ENCODE results near the gene CEP85.
"Not testable (repeated sequence)": the region's sequence is repeated elsewhere in the genome, so short reads cannot be mapped to it uniquely, and the experiment has no call there.

The CEP85 gene

DNA sequence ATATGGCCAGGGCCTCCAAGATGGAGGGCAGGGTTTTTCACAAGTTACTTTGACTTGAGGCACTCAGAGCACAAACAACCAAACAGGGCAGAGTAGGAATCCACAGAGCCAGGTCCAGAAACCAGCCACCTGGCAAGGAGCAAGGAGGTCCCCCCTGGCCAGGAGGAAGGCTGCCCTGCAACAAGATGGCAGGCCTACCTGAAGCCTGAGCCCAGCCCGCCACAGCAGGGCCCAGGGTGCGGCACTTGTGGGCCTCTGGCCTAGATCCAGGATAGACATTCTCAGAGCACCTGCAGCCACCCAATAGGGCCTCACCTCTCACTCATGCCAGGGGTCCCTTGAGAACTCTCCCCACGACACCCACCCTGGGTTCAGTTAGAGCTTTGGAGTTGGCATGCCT is 57.4 kb downstream of the CEP85 start:
- no peak for DNase-seq

DNA sequence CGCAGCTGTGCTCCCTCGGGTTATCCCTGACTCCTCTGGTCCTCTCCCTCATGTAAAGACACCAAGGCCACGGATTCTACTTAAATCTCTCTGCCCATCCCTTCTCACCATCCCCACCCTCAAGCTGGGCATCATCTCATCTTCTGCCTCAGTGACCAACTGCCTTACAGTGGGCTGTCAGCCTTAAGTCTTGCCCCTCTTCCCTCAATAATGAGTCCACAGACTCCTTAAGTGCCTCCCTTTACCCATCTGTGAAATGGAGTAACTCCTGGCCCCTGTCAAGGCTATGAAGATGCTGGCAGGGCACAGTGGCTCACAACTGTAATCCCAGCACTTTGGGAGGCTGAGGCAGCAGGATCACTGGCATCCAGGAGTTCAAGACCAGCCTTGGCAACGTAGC is 57.9 kb downstream of the CEP85 start:
- DNase-seq, result no peak

DNA sequence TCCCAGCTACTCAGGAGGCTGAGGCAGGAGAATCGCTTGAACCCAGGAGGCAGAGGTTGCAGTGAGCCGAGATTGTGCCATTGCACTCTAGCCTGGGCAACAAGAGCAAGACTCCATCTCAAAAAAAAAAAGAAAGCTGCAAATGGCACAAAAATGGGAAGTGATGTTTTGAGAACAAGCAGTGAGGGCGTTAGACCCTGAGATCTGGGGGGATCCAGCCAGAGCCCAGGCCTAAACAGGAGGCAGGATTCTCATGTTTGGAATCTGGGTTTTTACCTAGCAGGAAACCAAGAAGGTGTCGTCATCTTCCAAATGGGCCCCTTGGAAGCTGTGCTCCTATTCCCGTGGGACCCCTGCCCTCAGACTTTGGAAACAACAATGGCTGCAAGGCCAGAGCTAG is 58.7 kb downstream of the CEP85 start:
- DNase-seq, result not testable (repeated sequence)

DNA sequence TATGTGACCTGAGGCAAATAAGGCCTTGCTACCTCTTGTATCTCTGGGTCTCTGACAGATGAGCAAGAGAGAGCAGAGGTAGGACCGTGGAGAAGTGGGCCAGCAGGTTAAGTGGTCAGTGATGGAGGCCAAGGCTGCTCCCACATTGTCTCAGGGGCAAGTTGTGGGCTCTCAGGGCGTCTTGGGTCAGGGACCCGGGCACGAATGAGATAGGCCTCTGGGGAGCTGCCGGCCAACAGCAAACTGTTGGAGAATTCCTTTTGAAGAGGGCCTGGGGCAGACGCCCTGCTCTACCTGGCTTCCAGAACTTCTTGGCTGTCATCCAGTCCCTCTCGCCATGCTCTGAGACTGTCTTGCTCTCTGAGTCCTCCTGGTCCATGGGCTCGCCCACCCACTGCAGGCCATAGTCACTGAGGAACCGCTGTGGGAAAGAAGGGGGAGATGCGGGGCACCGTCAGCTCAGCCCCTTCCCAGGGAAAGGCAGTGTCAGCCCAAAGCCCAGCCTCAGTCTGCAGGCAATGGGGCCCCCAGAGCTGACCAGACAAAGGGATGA is 60.0 kb downstream of the CEP85 start:
- DNase-seq, result no peak

DNA sequence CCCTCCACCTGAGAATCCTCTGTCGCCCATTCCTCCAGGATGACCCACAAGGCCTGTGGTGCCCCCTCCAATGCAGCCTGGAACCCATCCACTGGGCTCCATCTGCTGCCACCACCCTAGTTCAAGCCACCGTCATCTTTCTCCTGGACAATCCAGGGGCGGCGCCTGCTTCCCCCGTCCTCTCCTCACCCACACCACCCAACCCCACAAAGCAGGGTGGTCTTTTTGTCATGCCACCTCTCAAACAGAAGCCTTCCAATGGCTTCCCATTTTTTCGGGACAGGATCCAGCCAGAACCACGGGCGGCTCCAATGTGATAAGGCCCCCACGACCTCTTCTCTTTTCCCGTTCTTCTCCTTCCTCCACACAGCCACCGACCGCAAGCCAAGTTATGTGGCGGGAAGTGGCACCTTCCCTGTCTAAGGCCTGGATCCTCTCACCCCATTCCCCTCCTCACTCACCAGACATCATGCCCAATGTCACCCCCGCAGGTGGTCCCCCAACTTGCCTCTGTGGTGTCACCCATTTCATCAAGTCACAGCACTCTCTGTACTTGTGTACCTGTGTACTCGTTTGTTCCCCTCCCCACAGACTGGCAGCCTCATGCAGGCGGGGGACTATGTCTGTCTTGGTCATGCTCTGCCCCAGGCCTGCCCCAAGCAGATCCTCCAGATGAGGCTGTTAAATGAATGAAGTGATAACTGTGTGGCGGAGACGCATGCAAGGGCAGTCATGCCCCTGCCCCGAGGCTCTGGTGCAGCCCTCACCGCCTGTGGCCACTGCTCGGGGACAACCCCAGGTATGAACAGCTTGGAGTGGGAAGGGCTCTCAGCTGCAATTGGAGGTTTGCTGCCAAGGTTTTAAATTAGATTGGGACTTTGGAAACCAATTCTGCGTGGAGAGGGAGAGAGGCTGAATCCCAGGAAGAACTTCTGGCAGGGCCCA is 61.5 kb downstream of the CEP85 start:
- DNase-seq, result no peak

DNA sequence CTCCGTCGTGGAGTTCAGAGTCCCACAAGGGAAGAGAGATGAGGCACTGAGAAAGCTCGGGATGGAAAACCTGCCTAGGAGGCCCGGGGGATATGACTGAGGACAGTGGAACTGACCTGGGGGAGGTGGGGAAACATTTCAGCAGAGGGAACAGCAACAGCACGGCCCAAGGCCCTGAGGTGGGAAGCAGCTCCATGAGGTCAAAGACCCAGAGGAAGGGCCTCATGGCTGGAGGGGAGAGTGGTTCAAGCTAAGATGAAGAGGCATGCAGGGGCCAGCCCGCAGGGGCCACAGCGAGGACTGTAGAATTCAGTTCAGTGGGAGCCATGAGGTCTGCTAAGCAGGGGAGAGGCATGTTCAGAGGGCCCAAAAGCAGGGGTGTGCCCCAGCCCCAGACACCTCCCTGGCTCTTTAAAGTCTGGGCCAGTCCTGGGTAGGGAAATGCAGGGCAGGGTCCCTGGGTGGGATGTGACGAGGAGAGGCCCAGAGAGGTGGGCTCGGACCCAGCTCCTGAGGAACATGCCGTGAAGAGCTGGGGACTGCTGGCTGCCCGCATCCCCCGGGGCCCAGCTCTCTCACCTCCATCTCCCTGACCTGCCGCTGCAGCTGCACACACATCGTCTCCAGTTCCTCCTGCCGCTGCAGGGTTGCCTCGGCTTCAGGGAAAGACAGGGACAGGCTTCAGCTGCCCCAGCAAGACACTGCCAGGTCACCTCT is 62.5 kb downstream of the CEP85 start:
- DNase-seq, result no peak

DNA sequence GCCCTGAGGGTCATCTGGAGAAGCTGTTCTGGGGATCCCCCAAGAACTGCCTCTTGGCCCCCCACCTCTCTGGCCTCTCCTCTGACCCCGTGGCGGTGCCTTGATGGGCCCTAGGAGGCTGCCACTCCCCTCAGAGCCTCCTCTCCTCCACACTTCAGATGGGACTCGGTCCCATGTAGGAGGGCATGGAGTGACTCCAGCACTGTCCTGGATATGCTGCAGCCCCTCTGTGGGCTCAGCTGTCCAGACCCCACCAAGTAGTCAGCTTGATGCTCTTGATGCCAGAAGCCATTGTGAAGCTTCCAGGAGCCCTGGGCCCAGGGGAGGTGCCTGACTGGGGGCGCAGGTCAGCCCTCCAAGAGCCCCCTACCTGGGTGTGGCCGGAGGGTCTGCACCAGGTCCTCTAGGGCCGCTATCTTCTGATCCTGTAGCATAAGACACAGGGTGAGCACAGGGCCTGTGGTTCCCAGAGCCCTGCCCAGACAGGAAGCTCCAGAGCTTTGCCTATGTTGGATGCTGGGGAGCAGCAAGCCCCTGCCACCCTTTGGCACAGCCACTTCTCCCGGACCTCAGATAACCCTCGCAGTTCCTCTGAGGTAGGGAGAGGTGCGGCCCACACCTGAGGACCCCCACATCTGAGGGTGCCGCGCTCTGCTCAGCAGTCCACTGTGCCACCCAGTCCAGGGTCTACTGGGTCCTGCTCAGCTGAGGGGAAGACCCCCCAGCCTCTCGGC is 63.2 kb downstream of the CEP85 start:
- DNase-seq, result no peak

DNA sequence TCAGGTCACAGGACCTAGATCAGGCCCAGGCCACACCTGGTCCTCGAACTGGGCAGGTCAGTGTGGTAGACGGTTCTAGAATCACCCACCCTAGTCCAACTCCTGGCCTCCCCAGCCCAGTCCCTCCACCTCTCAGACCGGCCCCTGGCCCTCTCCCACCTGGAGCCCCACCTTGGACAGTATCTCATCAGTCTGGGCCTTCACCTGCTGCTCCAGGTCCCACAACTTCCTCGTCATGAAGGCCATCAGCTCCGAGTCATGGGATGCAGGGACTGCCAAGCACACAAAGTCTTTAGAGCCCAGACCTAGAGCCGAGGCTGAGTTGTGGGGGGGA is 63.8 kb downstream of the CEP85 start:
- DNase-seq, result no peak

DNA sequence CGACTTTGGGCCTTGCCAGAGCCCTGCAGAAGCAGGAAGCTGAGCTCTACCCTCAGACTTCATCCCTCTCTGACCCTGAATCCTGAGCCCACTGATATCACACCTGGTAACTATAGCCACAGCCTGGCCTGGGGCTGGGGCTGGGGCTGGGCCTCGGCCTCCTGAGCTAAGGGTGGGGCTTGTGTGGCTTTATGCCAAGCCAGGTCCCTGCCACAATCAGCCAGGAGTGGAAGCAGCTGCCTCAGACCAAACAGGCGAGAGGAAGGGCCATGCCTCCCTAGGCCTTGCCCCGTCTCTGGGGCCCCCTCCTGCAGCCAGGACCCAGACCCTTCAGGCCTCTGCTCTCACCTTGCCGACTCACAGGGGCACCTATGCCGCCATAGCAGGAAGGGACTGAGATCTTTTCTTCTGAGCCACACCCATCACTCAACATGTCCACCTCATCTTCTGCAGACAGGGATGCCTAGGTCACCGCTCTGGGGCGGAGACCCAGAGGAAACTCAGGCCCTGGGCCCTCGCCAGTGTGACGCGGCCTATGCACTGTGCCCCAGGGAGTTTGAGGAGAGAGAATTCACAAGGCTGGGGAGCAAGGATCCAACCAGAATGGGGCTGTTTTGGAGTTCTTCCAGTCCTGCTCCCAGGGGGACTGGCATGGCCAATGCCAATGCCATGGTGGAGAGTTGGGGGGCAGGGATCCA is 66.7 kb downstream of the CEP85 start:
- no peak for DNase-seq

DNA sequence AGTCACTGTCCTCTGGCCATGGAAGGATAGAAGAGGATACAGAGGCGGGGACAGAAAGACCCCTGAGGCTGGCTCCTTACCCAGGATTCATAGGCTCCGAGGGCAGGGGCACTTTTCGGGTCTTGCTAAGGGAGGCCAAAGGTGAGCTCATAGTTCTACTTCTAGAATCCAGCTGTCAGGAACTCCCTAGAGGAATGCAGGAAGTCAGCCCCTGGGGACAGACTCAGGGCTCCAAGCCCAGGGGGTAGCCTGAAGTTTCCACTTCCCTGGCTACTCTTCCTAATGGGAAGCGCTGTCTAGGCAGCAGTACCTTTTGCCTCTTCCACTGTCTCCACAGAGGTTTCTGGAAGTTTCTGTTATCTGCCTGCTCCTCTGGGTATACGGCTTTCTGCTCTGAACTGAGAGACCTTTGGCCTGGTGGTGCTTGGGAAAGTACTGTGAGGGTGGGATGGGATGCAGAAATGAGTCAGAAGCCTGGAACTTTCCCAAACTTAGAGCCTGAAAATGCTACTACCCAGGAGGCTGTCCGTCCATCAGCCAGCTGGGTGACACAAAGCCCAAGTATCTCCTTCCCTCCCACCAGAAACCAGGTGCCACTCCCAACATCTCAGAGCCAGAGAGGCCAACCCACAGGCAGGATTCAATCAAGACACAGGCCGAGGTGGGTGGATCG is 68.9 kb downstream of the CEP85 start:
- DNase-seq, result no peak

DNA sequence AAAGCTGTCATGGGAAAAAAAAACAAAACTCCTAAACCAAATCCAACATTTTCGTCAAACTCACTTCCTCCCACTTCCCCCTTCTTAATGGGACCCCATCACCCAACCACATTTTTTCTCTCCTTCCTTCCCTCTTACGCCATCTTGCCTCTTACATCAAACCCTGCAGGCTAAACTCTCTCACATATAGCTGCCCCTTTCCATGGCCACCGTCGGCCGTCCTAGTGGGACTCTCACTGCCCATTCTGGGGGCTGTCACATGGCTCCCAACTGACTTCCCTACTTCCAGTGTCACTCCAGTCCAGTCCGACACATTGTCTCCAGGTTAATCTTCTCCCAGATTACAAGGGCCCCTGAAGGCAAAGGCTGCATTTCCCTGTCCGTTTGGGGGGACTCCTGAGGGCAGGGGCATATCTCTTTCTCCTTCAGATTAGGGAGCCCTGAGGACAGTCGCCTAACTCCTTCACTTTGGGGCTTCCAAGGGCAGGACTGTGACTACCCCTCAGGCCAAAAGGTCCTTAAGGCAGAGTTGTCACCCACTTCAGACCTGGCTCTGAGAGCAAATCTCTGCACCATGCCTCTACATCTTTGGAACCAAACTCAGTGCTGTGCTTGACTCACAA is 71.8 kb downstream of the CEP85 start:
- no peak for DNase-seq

DNA sequence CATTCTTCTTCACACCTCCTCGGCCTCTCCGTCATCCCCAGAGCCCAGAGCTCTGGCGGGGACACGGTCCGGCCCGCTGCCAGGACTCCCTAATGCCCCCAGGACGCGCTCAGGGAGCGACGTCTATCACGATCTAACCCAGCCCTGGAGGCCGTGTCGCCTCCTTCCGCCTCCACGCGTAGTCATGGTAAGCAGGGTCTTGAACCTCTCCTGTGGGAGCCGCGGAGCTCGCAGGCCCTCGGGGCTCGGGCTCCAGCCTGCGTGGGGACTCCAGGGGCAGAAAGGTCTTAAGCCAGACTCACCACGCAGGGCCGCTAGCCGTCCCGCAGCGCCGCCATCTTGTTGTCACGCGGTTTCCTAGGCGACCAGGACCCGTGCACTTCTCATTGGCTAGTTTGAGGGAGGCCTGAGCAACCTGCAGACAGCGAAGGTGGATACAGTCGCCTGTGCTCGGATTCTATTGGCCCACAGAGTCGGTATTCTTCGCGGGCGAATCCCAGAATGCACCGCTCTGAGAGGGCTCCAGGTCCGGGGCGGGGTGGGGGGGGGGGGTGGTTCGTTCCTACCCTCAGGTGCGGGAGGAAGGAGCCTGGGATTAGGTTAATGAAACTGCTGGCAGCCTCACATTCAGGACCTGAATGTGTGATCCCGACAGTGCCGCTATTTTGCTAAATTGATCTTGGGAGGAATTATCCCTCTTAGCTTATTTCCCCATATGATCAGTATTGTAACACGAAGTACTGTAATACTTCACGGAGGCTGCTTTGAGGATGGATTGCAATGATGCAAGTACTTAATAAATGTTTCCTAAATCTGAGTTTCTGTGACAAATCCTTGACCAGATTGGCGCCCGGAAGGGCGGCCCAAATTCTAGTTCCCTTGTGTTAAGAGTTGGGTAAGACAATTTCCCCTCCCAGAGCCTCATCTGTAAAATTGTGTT is 72.6 kb downstream of the CEP85 start, which contains the start of gene UBXN11:
Gene UBXN11 (minus strand): TSS at position 347 of the 940 bp plus-strand sequence. CDS start 3,753 bp downstream, outside the sequence.
- DNase-seq, result peak; percentile 97

DNA sequence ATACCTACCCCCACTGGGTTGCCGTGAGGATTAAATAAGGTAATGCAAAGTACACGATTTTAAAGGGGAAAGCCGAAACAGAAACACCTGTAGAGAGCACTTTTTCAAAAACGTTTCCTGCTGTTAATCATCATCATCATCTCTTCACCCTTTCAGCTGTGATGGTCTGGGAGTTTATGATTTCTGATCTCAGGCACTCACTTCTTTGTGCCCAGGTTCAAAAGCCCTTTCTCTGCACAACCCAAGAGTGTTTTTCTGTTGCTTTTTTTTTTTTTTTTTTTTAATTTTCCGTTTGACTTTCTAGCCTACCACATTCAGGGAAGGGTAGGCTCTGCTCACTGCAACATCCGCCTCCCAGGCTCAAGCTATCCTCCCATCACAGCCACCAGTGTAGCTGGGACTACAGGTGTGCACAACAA is 73.4 kb downstream of the CEP85 start:
- DNase-seq, result no peak

DNA sequence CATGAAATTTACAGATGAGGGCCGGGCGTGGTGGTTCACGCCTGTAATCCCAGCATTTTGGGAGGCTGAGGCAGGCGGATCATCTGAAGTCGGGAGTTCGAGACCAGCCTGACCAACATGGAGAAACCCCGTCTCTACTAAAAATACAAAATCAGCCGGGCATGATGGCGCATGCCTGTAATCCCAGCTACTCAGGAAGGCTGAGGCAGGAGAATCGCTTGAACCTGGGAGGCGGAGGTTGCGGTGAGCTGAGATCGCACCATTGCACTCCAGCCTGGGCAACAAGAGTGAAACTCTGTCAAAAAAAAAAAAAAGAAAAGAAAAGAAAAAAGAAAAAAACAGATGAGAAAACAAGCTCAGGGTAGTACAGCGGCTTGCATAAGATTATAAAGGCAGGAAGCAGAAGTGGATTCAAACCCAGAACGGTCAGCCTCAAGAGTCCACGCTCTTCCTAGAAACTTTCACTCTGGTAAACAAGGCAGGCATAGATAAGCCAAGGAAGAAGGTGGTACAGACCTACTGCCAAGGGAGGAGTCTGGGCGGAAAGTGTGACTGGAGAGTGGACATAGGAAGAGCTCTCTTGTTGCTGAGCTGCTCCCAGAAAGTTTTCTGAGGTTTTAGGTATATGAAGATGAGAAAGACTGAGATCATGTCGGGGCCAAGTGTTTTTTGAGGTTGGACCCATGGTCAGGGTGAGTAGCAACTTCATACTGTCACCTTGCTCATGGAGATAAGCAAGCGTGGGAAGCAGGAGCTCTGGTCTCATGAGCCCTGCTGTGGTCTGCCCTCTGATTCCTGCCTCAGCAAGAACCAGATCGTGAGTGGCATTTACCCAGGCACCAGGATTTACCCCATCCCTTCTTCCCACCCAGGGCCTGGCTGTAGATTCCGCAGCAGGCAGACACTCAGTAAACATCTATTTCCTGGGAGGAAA is 74.2 kb downstream of the CEP85 start:
- not testable (repeated sequence) for DNase-seq

DNA sequence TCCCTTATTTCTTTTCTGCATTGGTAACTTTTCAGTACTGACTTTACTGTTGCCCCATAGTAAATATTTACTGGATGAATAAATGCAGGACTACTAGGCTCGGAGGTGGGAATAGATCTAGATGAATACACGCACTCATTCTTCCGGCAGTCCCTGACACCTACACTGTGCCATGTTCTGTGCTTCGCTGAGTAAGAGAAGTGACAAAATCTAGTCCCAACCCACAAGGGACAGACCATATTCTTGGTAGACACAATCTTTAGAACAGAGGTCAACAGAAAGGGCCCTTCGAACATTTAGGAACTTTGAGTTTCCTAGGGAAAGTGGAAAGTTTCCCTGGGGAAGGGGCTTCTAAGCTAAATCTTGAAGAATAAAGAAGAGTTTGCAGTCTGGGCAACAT is 80.5 kb downstream of the CEP85 start:
- DNase-seq, result no peak

DNA sequence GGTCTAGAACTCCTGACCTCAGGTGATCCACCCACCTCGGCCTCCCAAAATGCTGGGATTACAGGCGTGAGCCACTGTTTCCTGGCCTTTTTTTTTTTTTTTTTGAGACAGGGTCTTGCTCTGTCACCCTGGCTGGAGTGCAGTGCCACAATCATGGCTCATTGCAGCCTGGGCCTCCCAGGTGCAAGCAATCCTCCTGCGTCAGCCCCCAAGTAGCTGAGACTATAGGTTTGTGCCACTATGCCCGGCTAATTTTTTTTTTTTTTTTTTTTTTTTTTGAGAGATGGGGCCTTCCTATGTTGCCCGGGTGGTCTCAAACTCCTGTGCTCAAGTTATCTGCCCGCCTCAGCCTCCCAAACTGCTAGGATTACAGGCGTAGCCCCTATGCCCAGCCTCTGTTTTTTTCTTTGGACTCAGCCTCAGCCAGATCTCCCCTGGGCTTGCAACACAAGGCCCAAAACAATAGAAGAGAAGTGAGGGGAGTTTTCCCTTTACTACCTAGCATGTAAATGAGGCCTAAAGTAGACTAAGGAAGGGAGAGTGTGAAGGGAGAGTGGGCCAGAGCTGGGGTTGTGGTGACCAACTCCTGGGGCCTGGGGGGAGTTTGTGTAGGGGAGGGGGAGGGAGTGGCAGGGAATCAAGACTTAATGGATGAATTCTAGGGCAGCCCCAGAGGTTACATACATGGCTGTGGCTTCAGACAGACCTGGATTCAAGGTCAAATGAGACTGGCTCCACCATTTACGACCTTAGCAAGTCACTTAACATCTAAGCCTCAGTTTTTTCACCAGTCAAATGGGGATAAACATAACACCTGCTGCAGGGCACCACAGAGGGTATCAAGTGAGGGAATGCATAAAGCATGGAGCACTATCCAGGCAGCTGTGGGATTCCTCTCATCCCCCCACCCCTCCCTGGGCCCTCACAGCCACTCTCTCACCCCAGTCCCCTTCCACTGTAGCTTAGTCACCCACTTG is 82.2 kb downstream of the CEP85 start:
- DNase-seq, result no peak

DNA sequence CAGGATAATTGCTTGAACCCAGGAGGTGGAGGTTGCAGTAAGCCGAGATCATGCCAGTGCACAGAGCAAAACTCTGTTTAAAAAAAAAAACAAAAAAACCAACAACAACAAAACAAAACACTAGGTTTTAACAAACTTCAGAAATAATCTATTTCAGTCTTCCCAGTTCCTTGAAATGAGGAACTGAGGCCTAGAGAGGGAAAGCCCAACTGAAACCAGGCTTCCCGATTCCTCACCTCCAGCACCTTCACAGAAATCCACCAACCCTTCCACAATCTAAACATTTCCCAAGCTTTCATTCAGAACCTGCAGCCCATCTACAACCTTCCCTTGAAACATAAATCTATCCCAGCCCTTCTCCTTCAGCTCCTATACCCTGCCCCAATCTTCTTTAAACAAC is 83.1 kb downstream of the CEP85 start:
- DNase-seq, result no peak
